HG02763 (cell line): ENCODE data around the gene SLC22A7.
"Not testable (repeated sequence)": the region's sequence is repeated elsewhere in the genome, so short reads cannot be mapped to it uniquely, and the experiment has no call there.

Source experiments
- ATAC-seq: cut with Tn5 transposase; IDR thresholded peaks from one replicate; pipeline ENCODE4 v1.9.1; 2021; ENCODE audit warnings: mild to moderate bottlenecking, moderate library complexity; ENCODE audit not compliant: unreplicated experiment

The SLC22A7 gene

GRCh38 chr6:43334466-43335095 lies 36.5 kb downstream of the SLC22A7 start:
- ATAC-seq: no peak

- no peak for ATAC-seq
Measured at GRCh38 chr6:43335469-43335868, 37.4 kb downstream of the SLC22A7 start.

DNA sequence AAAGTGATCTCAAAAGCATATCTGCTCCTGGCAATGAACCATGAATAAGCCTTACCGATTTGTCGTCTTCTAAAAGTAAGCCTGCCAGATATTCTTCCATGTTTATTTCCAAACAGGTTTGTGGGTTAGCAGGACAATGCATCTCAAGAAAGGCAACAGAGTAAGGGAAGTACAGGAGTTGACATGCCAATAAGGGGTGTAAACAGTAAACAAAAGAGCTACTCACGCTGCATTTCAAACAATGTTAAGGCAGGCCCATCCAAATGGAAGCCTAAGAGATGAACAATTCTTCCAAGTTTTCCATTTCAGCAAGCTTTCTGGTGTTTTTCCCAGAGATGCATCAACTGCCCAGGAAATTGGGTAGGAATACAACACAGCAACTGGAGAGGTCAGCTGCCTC lies 38.3 kb downstream of the SLC22A7 start:
- ATAC-seq: no peak

- peak; percentile 55 for ATAC-seq
Measured at GRCh38 chr6:43338243-43338642, 40.2 kb downstream of the SLC22A7 start.

GRCh38 chr6:43339168-43339567 lies 41.1 kb downstream of the SLC22A7 start:
- ATAC-seq: peak; percentile 59

DNA sequence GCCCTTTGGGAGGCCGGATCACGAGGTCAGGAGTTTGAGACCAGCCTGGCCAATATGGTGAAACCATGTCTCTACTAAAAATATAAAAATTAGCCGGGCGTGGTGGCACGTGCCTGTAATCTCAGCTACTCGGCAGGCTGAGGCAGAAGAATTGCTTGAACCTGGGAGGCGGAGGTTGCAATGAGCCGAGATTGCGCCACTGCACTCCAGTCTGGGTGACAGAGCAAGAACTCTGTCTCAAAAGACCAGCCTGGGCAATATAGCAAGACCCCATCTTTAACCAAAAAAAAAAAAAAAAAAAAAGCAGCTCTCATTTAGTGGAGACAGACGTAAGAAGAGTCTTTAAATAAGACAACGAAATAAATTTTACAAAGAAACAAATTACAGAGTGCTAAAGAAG lies 48.2 kb downstream of the SLC22A7 start:
- not testable (repeated sequence) for ATAC-seq

- ATAC-seq: no peak
Measured at GRCh38 chr6:43347021-43347420, 49.0 kb downstream of the SLC22A7 start.

DNA sequence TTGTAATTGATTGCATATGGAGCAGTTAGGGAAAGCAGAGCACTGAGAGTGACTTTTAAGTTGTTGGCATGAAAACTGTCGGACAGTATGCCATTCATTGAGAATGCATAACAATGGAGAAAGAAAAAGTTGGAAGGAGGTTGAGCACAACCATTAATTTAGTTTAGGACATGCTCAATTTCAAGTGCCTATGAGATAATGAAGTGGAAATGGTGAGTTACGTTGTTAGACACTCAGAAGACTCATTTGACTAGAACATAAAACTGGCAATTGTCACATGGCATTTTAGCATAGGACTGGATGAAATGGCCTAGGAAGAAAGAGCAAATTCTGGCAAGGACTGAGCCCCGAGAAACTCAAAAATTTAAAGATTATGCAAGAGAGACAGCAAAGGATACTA lies 49.4 kb downstream of the SLC22A7 start:
- ATAC-seq: no peak

GRCh38 chr6:43351951-43352350 lies 53.9 kb downstream of the SLC22A7 start:
- not testable (repeated sequence) for ATAC-seq
